Epithelial cell of prostate (primary cell): ENCODE results near the gene KIRREL2.
A peak's percentile ranks its signal among the peaks of the same experiment; 100 is the strongest.
"Not testable (repeated sequence)": the region's sequence is repeated elsewhere in the genome, so short reads cannot be mapped to it uniquely, and the experiment has no call there.

Experiments
- DNase-seq: peaks from one replicate; pipeline ENCODE4 v3.0.0-alpha.2; 2011; ENCODE audit warnings: low read depth, low spot score
- H3K27ac ChIP-seq: fragments of 450-650 bp; 2 replicates; pipeline ENCODE4 v1.5.1; 2017; ENCODE audit warnings: mild to moderate bottlenecking

KIRREL2 gene

DNA sequence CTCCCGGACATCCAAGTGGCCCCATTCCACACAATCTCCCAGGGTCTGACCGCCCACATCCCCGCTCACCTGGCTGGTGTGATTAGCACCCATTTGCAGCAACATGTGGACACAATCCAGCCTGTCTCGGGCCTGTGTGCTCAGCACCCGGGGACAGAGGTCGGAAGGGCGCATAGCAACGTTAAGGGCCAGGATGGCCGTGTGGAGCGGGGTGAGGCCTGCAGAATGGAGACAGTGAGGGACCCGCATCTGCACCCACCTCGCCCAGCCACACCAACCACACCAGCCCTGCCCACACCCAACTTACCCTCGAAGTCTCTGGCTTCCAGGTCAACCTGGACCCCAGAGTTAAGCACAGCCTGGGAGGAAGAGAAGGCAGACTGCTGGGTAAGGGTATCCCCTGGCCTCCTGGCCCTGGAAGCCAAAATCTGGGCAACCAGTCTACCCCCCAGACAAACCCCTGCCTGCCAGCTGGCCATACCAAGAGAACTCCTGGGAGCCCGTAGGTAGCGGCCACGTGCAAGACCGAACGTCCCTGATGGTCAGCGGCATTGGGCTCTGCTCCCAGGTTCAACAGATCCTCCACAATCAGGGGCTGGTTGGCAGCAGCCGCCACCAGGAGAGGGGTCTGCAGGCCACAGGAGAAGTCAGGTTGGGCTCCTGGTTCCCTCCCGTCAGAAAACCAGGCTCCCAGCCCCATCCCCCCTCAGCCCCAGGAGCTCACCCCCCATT, 39.4 kb downstream of the KIRREL2 start:
- DNase-seq, result no peak
- H3K27ac ChIP-seq, result no peak overlapping the region

DNA sequence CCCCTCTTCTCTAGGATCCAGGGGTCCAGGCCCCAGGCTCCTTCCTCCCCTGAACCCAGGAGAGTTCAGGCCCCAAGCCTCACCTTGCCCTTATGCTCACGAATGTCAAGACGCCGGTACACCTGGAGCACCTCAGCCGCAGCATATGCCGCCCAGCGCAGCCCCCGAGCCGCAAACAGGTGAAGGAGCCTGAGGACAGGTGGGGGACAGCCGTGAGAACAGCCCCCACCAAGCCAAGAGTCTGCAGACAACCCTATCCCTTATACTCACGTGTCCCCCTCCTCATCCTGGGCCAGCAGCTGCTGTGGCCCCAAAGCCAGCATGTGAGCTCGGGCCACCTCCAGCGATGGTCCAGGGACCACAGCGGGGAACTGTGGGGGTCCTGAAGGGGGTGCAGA, 39.9 kb downstream of the KIRREL2 start:
- no peak overlapping the region for H3K27ac ChIP-seq
- DNase-seq, result no peak

GRCh38 chr19:35897706-35898451, 41.2 kb downstream of the KIRREL2 start:
- DNase-seq, result no peak
- peak overlapping the region; percentile 87 for H3K27ac ChIP-seq

DNA sequence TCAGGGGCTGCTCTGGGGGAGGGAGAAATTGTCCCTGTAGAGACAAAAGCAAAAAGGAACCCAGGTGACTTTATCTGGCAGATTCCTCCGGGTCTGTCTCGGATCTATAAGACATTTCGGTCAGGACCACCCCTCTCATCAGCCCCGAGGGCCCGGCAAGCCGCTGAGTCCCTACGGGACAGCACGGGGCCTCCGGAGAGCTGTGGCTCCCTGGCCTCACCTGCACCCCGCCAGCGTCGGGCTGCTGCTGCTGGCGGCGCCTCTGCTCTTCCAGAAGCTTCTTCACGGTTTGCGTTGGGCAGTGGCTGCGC, 41.7 kb downstream of the KIRREL2 start:
- DNase-seq, result no peak
- peak overlapping the region; percentile 87 for H3K27ac ChIP-seq

GRCh38 chr19:35899547-35900214, 43.0 kb downstream of the KIRREL2 start:
- H3K27ac ChIP-seq, result peak overlapping the region; percentile 87
- no peak for DNase-seq

DNA sequence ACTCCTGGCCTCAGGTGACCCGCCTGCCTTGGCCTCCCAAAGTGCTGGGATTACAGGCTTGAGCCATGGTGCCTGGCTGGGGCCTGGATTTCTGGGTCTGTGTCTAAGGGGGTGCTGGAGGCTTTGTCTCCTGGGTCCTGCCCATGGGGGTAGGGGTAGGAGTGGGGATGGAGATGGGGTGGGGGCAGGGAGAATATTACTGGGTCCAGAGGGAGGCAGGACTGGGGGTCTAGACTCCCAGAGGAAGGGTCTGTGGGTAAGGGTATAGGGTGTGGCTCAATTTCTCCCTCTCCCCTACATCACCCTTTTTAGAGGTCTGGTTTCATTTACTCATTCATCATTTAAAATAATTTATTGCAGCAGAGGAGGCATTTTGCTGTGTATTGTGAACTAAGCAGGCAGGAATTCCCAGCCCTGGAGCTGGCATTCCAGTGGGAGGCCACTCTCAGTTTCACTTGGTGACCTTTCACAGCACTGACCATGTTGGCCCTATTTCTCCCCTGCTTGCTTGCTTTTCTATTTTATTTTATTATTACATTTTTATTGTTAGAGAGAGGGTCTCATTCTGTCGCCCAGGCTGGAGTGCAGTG, 44.4 kb downstream of the KIRREL2 start:
- H3K27ac ChIP-seq, result peak overlapping the region; percentile 87
- no peak for DNase-seq

GRCh38 chr19:35901854-35902661, 45.3 kb downstream of the KIRREL2 start, which contains the start of gene HCST:
TSS of gene HCST (plus strand) at chr19:35902529. CDS start at chr19:35902594, 65 bp downstream.
- no peak for DNase-seq
- H3K27ac ChIP-seq, result peak within 1 kb of the TSS; percentile 87

DNA sequence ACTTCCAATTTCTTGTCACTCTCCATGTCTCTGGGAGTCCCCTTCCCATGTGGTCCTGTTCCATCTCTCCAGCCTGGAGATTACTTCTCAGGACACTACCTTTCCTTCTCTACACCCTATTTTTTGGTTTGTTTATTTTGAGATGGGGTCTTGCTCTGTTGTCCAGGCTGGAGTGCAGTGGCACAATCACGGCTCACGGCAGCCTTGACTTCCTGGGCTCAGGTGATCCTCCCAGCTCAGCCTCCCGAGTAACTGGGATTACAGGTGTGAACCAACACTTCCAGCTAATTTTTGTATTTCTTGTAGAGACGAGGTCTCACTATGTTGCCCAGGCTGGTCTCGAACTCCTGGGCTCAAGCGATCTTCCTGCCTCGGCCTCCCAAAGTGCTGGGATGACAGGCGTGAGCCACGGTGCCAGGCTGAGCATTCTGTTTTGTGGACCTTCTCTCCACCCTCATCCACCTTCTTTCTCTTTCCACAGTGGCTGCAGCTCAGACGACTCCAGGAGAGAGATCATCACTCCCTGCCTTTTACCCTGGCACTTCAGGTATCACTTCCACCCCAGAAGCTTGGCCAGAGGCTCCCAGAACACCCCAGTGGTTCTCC, 46.3 kb downstream of the KIRREL2 start:
- no peak overlapping the region for H3K27ac ChIP-seq
- no peak for DNase-seq

- DNase-seq, result no peak
- no peak overlapping the region for H3K27ac ChIP-seq
Measured at GRCh38 chr19:35903550-35904179, 47.0 kb downstream of the KIRREL2 start.

GRCh38 chr19:35904311-35905068, 47.8 kb downstream of the KIRREL2 start:
- H3K27ac ChIP-seq, result no peak overlapping the region

GRCh38 chr19:35905178-35905727, 48.5 kb downstream of the KIRREL2 start:
- H3K27ac ChIP-seq, result no peak overlapping the region

More at GRCh38 chr19:35904311-35905068, 47.8 kb downstream of the KIRREL2 start:
- no peak for DNase-seq

GRCh38 chr19:35907377-35907745, 50.6 kb downstream of the KIRREL2 start:
- no peak for DNase-seq
- H3K27ac ChIP-seq, result no peak overlapping the region

More at GRCh38 chr19:35905178-35905727, 48.5 kb downstream of the KIRREL2 start:
- no peak for DNase-seq

DNA sequence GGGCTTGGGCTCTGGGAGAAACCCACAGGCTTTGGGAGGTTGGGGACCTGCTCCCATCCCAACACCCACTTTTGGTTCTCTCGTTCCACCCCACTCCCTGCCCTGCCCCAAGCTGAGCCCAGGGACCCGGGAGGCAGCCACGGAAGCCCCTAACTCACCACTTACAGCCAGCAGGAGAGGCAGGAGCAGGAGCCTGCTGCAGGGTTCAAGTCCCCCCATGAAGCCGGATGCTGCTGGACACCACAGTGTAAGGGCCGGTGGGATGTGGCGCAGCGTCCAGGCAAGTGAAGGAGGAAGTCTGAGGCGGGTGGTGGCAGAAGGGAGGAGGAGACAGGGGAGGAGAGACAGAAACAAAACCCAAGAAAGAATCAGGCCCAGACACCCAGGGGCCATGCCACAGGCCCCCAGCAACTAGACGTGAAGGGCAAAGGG, 51.3 kb downstream of the KIRREL2 start, which contains the start of gene TYROBP:
Gene TYROBP, minus strand, starts transcription at position 286 of the 432 bp plus-strand sequence. Its CDS starts 67 bp downstream, at position 219.
- H3K27ac ChIP-seq, result no peak within 1 kb of the TSS
- no peak for DNase-seq

GRCh38 chr19:35908973-35909683, 52.4 kb downstream of the KIRREL2 start:
- H3K27ac ChIP-seq, result no peak overlapping the region

DNA sequence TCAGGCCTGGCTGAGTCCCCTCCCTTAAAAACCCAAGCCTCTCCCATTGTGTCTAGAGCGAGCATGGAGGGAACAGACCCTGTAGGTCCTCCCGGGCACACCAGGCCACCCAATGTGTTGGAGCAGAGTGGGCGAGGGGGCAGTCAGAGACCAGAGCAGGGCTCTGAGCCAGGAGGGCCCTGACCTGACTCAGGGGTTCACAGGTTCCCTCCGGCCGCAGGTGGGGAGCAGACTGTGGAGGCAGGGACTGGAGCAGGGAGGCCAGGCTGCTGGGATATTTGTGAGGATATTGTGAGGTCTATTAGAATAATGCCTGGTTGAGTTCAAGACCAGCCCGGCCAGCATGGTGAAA, 52.9 kb downstream of the KIRREL2 start:
- no peak overlapping the region for H3K27ac ChIP-seq
- DNase-seq, result no peak

More at GRCh38 chr19:35908973-35909683, 52.4 kb downstream of the KIRREL2 start:
- no peak for DNase-seq

GRCh38 chr19:35910355-35910754, 53.6 kb downstream of the KIRREL2 start:
- not testable (repeated sequence) for DNase-seq, H3K27ac ChIP-seq

- H3K27ac ChIP-seq, result no peak overlapping the region
- DNase-seq, result no peak
Measured at GRCh38 chr19:35911173-35911572, 54.5 kb downstream of the KIRREL2 start.
